Measurements from ENCODE around the gene NOL11.

The NOL11 gene

DNA sequence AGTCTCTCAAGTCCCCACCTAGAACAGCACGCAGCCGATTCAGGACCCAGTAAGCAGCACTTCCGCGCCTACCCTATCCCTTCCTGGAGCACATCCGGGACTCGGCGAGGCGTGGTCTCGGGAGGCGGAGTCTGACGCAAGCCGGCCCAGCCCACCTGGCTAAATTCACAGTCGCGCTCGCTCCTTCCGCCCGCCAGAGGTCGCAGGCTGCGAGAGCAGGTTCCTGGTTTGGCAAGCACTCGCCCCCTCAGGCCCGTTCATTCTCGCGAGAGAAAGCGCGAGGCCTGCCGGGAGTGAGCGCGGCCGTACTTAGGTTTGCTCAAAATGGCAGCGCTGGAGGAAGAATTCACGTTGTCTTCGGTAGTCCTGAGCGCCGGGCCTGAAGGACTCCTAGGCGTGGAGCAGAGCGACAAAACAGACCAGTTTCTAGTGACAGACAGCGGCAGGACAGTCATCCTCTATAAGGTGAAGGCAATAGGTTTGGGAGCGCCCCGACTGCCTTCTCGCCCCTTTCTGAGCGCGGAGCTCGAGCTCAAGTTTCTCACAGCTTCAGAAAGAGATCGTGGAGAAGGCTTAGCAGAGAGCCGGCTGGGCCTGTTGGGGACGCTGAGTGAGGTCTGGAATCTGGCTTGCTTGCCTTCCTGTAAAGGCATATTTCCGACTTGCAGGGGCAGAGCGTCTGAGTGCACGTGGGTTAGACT, at the start of gene NOL11:
Gene NOL11 (plus strand): TSS at position 313 of the 701 bp plus-strand sequence. CDS start 12 bp downstream, at position 325.
- Histone ChIP-seq H2AFZ (ENCODE audit: low read depth, low read length) (peak within 1 kb of the TSS; percentile 57), H3K27me3 (ENCODE audit: insufficient read depth, low read length) (no peaks in the 10 kb centered on the region), H3K36me3 (ENCODE audit: insufficient read depth, low read length) (peaks cover 23% of the 10 kb centered on the region), H3K9me3 (ENCODE audit: low read length) (no peaks in the 10 kb centered on the region), H3K4me1 (ENCODE audit: insufficient read depth, low read length) (peaks cover 9% of the 10 kb centered on the region), H3K4me3 (ENCODE audit: low read length) (peak within 1 kb of the TSS; percentile 82)

DNA sequence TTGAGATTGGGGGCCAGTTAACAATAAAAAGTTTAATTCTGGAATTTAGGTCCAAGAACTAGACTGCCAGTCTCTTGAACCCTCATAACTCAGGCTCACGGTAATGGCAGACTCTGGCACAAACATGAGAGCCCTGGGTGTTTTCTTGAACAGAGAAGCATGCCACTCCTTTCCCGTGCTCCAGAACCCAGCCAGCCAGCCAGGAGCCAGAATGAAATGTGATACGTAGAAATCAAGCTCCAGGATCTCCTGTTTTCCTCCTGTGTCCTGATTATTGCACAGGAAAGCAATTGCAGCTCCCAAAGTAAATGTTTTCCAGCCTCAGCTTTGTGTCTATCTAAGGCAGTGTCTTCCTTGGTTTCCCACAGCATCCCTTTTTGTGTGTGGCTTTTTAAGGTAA, 46.2 kb upstream of the NOL11 start:
- H3K4me3 ChIP-seq (ENCODE audit: low read length), result no peak overlapping the region
- no peaks in the 10 kb centered on the region for H3K27me3 ChIP-seq (ENCODE audit: insufficient read depth, low read length)
- H3K36me3 ChIP-seq (ENCODE audit: insufficient read depth, low read length), result no peaks in the 10 kb centered on the region
- no peaks in the 10 kb centered on the region for H3K9me3 ChIP-seq (ENCODE audit: low read length)
- H2AFZ ChIP-seq (ENCODE audit: low read depth, low read length), result no peak overlapping the region
- H3K4me1 ChIP-seq (ENCODE audit: insufficient read depth, low read length), result no peaks in the 10 kb centered on the region

- Histone ChIP-seq H2AFZ (ENCODE audit: low read depth, low read length) (no peak overlapping the region), H3K36me3 (ENCODE audit: insufficient read depth, low read length) (no peaks in the 10 kb centered on the region), H3K4me3 (ENCODE audit: low read length) (no peak overlapping the region), H3K9me3 (ENCODE audit: low read length) (no peaks in the 10 kb centered on the region), H3K4me1 (ENCODE audit: insufficient read depth, low read length) (no peaks in the 10 kb centered on the region), H3K27me3 (ENCODE audit: insufficient read depth, low read length) (no peaks in the 10 kb centered on the region)
Observed at GRCh38 chr17:67672592-67673335, 45.0 kb upstream of the NOL11 start.

DNA sequence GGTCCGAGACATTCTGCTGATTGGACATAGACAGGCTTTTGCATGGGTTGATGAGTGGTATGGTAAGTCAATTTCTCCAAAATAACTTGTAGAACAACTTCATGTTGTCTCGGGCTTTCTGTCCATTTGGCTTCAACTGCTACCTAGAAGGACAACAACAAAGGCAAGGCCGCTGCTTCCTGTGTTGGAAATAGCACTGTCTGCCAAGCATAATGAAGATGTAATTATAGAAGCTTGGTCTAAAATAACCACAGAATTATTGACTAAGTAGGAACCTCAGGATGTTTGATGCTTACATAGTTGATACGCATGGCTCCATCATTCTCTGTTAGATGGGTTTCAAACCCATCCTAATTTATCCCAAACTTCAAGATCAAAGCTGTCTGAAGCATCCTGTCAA, 42.3 kb upstream of the NOL11 start:
- H3K36me3 ChIP-seq (ENCODE audit: insufficient read depth, low read length), result no peaks in the 10 kb centered on the region
- no peaks in the 10 kb centered on the region for H3K9me3 ChIP-seq (ENCODE audit: low read length)
- no peak overlapping the region for H3K4me3 ChIP-seq (ENCODE audit: low read length)
- H3K4me1 ChIP-seq (ENCODE audit: insufficient read depth, low read length), result no peaks in the 10 kb centered on the region
- no peaks in the 10 kb centered on the region for H3K27me3 ChIP-seq (ENCODE audit: insufficient read depth, low read length)
- H2AFZ ChIP-seq (ENCODE audit: low read depth, low read length), result no peak overlapping the region

DNA sequence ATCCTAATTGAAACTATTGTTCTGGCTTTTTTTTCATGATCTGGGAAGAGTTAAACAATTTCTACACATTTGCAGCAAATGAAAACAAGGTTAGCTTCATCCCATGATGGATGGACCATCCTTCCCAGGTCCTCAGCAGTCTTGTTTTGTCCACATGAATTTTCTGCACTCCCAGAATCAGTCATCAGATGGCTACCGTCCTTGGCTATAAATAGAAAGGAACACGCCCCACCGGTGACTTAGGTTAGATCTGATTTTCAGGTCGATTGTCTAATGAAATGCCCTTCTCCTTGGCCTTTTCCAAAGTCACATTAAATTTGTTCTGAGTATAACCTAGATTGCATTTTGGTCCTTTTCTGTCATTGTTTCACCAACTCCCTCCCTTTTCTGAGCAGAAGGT, 41.4 kb upstream of the NOL11 start:
- Histone ChIP-seq H3K4me3 (ENCODE audit: low read length) (no peak overlapping the region), H2AFZ (ENCODE audit: low read depth, low read length) (no peak overlapping the region), H3K27me3 (ENCODE audit: insufficient read depth, low read length) (no peaks in the 10 kb centered on the region), H3K4me1 (ENCODE audit: insufficient read depth, low read length) (peaks cover 3% of the 10 kb centered on the region), H3K9me3 (ENCODE audit: low read length) (no peaks in the 10 kb centered on the region), H3K36me3 (ENCODE audit: insufficient read depth, low read length) (no peaks in the 10 kb centered on the region)

- Histone ChIP-seq H3K4me1 (ENCODE audit: insufficient read depth, low read length) (peaks cover 3% of the 10 kb centered on the region), H3K4me3 (ENCODE audit: low read length) (no peak overlapping the region), H3K27me3 (ENCODE audit: insufficient read depth, low read length) (no peaks in the 10 kb centered on the region), H3K36me3 (ENCODE audit: insufficient read depth, low read length) (no peaks in the 10 kb centered on the region), H3K9me3 (ENCODE audit: low read length) (no peaks in the 10 kb centered on the region), H2AFZ (ENCODE audit: low read depth, low read length) (no peak overlapping the region)
Observed at GRCh38 chr17:67678414-67678813, 39.3 kb upstream of the NOL11 start.

GRCh38 chr17:67679225-67679624, 38.5 kb upstream of the NOL11 start:
- Histone ChIP-seq H3K9me3 (ENCODE audit: low read length) (no peaks in the 10 kb centered on the region), H3K36me3 (ENCODE audit: insufficient read depth, low read length) (no peaks in the 10 kb centered on the region), H3K4me1 (ENCODE audit: insufficient read depth, low read length) (peaks cover 3% of the 10 kb centered on the region), H3K4me3 (ENCODE audit: low read length) (no peak overlapping the region), H3K27me3 (ENCODE audit: insufficient read depth, low read length) (no peaks in the 10 kb centered on the region), H2AFZ (ENCODE audit: low read depth, low read length) (no peak overlapping the region)

- Histone ChIP-seq H3K4me1 (ENCODE audit: insufficient read depth, low read length) (peaks cover 3% of the 10 kb centered on the region), H3K9me3 (ENCODE audit: low read length) (no peaks in the 10 kb centered on the region), H3K4me3 (ENCODE audit: low read length) (no peak overlapping the region), H3K27me3 (ENCODE audit: insufficient read depth, low read length) (no peaks in the 10 kb centered on the region), H3K36me3 (ENCODE audit: insufficient read depth, low read length) (no peaks in the 10 kb centered on the region), H2AFZ (ENCODE audit: low read depth, low read length) (no peak overlapping the region)
Observed at GRCh38 chr17:67679721-67680120, 38.0 kb upstream of the NOL11 start.

GRCh38 chr17:67680445-67681224, 37.1 kb upstream of the NOL11 start:
- H3K4me1 ChIP-seq (ENCODE audit: insufficient read depth, low read length), result peaks cover 3% of the 10 kb centered on the region
- H2AFZ ChIP-seq (ENCODE audit: low read depth, low read length), result no peak overlapping the region
- no peaks in the 10 kb centered on the region for H3K27me3 ChIP-seq (ENCODE audit: insufficient read depth, low read length)
- H3K4me3 ChIP-seq (ENCODE audit: low read length), result no peak overlapping the region
- H3K36me3 ChIP-seq (ENCODE audit: insufficient read depth, low read length), result no peaks in the 10 kb centered on the region
- H3K9me3 ChIP-seq (ENCODE audit: low read length), result no peaks in the 10 kb centered on the region

- H3K36me3 ChIP-seq (ENCODE audit: insufficient read depth, low read length), result no peaks in the 10 kb centered on the region
- no peak overlapping the region for H2AFZ ChIP-seq (ENCODE audit: low read depth, low read length)
- H3K9me3 ChIP-seq (ENCODE audit: low read length), result no peaks in the 10 kb centered on the region
- H3K27me3 ChIP-seq (ENCODE audit: insufficient read depth, low read length), result no peaks in the 10 kb centered on the region
- H3K4me3 ChIP-seq (ENCODE audit: low read length), result no peak overlapping the region
- H3K4me1 ChIP-seq (ENCODE audit: insufficient read depth, low read length), result peaks cover 7% of the 10 kb centered on the region
Observed at GRCh38 chr17:67682196-67682595, 35.5 kb upstream of the NOL11 start.

GRCh38 chr17:67685351-67685750, 32.4 kb upstream of the NOL11 start:
- Histone ChIP-seq H3K27me3 (ENCODE audit: insufficient read depth, low read length) (no peaks in the 10 kb centered on the region), H3K36me3 (ENCODE audit: insufficient read depth, low read length) (no peaks in the 10 kb centered on the region), H3K4me1 (ENCODE audit: insufficient read depth, low read length) (peaks cover 8% of the 10 kb centered on the region), H3K9me3 (ENCODE audit: low read length) (no peaks in the 10 kb centered on the region), H2AFZ (ENCODE audit: low read depth, low read length) (no peak overlapping the region), H3K4me3 (ENCODE audit: low read length) (no peak overlapping the region)

DNA sequence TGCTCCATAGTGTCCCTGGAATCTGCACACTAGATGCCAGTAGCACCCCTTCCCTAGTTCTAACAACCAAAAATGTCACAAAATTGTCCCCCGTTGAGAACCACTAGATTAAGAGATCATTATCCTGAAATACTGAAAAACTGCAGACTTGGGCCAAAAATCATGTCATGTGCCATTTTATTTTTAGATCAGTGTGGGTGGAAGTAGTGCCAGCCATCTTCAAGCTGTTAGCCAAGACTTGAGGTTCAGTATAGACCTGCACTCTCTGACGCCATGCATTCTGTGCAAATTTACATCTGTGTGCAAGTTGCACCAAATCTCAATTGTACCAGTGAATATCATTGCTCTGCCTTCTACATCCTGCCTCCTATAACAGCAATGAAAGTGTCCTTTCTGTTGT, 31.5 kb upstream of the NOL11 start:
- H3K9me3 ChIP-seq (ENCODE audit: low read length), result no peaks in the 10 kb centered on the region
- peaks cover 5% of the 10 kb centered on the region for H3K4me1 ChIP-seq (ENCODE audit: insufficient read depth, low read length)
- no peaks in the 10 kb centered on the region for H3K27me3 ChIP-seq (ENCODE audit: insufficient read depth, low read length)
- H3K4me3 ChIP-seq (ENCODE audit: low read length), result no peak overlapping the region
- H3K36me3 ChIP-seq (ENCODE audit: insufficient read depth, low read length), result no peaks in the 10 kb centered on the region
- H2AFZ ChIP-seq (ENCODE audit: low read depth, low read length), result no peak overlapping the region

GRCh38 chr17:67687511-67687910, 30.2 kb upstream of the NOL11 start:
- peaks cover 5% of the 10 kb centered on the region for H3K4me1 ChIP-seq (ENCODE audit: insufficient read depth, low read length)
- no peaks in the 10 kb centered on the region for H3K27me3 ChIP-seq (ENCODE audit: insufficient read depth, low read length)
- no peaks in the 10 kb centered on the region for H3K9me3 ChIP-seq (ENCODE audit: low read length)
- no peaks in the 10 kb centered on the region for H3K36me3 ChIP-seq (ENCODE audit: insufficient read depth, low read length)
- H2AFZ ChIP-seq (ENCODE audit: low read depth, low read length), result no peak overlapping the region
- no peak overlapping the region for H3K4me3 ChIP-seq (ENCODE audit: low read length)

Data from neuron (in vitro differentiated cells).